KBM-7 (cell line): ENCODE data around the gene CHRD.
A peak's percentile ranks its signal among the peaks of the same experiment; 100 is the strongest.

ENCODE experiments used
- DNase-seq: peaks from one replicate; pipeline ENCODE4 v3.0.0-alpha.2; 2015
- in situ Hi-C: fragments of 300-500 bp; cut with MboI; formaldehyde crosslinking; loops from 2 replicates; pipeline ENCODE4 v1.14.3; 2020; ENCODE audit warnings: low sequenced_read_pairs, low pct_unique_long_range_greater_than_20kb, mixed read lengths

The CHRD gene

DNA sequence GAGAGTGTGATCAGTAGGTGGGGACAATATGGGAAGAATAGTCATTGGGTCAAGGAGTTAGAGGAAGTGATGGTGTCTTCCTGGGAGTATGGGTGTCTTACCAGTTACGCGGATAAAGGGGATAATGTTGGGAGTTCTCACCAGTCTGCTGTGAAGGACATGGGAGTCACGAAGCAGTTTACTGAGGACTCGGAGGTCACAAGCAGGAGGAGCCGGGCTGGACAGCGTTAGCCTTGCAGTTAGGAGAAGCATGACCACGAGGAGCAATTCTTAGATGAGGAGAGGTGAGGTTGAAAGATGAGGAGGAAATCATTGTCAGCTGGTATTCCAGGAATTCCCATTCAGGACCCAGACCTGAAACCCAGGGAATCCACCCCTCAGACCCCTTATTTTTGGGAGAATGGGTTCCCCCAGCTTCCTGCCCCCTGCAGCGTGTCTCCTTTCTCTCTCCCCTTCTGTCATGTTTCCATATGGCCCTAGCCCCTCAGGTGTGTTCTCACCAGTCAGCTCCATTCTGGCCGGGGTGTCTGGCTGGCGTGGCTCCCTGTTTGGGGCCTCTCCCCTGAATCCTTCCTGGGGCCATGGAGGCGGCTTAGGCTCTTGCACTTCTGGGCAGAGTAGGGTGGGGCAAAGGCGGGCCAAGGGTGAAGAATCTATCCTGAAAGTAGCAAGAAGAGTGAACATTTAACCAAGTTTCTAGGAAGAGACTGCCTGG is 4.0 kb upstream of the CHRD start:
- in situ Hi-C loops = loop anchor here (25.0 kb wide), 1 partner anchor 161 kb away; no protein-coding TSS in a partner anchor
- DNase-seq = no peak

DNA sequence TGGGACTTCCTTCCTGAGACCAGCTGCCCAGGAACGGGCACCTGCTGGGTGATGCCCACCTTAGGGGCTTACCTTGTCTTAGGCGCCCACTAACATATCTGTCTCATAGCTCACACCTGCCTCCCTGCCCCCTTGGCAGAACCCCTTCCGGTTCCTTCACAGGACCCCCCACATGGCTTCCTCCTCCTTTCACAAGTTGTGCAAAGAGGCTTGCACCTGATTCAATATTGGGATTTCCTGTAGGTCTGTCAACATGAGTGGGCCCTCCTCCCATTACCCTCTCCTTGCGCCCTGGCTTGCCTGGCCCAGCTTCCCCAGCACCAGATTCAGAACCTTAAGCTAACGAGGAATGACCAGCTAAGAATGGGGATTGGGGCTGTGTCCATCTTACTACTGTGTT is 2.5 kb upstream of the CHRD start:
- no peak for DNase-seq
- in situ Hi-C loops = loop anchor here (25.0 kb wide), 1 partner anchor 160 kb away; no protein-coding TSS in a partner anchor

GRCh38 chr3:184377882-184378445 is 1.9 kb upstream of the CHRD start, which contains the start of gene THPO:
Gene THPO (minus strand): TSS chr3:184378207. CDS start chr3:184376259, 1,948 bp downstream.
- in situ Hi-C loops = loop anchor here (25.0 kb wide), 1 partner anchor 159 kb away; no protein-coding TSS in a partner anchor
- DNase-seq = no peak

- in situ Hi-C loops = loop anchor here (25.0 kb wide), 1 partner anchor 158 kb away; no protein-coding TSS in a partner anchor
- DNase-seq = no peak
Measured at GRCh38 chr3:184378651-184379357, 1.1 kb upstream of the CHRD start.

- in situ Hi-C loops = loop anchor here (25.0 kb wide), 1 partner anchor 157 kb away; no protein-coding TSS in a partner anchor
Measured at GRCh38 chr3:184380185-184380626, 352 bp downstream of the CHRD start.

DNA sequence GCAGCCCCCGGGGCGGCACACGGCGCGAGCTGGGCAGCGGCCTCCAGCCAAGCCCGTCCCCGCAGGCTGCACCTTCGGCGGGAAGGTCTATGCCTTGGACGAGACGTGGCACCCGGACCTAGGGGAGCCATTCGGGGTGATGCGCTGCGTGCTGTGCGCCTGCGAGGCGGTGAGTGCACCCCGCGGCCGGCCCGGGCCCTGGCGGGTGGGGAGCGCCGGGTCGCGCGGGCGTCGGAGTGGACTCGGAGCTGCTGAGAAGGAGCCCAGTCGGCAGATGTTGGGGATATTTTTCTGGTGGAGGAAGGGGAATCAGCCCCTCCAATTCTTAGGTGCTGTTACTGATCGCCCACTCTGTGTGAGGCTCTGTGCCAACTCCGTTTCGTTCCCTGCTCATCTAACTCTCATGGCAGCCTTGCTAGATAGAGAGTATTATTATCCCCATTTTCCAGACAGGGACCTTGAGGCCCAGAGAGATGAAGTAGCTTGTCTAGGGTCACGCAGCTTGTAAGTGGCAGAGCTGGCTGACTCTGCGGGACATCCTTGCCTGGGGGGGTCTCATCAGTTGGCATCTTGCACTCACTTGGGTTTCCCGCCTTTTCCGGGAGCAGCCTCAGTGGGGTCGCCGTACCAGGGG is 890 bp downstream of the CHRD start:
- DNase-seq = no peak
- in situ Hi-C loops = loop anchor here (25.0 kb wide), 1 partner anchor 157 kb away; no protein-coding TSS in a partner anchor

More at GRCh38 chr3:184380185-184380626, 352 bp downstream of the CHRD start:
- no peak for DNase-seq

DNA sequence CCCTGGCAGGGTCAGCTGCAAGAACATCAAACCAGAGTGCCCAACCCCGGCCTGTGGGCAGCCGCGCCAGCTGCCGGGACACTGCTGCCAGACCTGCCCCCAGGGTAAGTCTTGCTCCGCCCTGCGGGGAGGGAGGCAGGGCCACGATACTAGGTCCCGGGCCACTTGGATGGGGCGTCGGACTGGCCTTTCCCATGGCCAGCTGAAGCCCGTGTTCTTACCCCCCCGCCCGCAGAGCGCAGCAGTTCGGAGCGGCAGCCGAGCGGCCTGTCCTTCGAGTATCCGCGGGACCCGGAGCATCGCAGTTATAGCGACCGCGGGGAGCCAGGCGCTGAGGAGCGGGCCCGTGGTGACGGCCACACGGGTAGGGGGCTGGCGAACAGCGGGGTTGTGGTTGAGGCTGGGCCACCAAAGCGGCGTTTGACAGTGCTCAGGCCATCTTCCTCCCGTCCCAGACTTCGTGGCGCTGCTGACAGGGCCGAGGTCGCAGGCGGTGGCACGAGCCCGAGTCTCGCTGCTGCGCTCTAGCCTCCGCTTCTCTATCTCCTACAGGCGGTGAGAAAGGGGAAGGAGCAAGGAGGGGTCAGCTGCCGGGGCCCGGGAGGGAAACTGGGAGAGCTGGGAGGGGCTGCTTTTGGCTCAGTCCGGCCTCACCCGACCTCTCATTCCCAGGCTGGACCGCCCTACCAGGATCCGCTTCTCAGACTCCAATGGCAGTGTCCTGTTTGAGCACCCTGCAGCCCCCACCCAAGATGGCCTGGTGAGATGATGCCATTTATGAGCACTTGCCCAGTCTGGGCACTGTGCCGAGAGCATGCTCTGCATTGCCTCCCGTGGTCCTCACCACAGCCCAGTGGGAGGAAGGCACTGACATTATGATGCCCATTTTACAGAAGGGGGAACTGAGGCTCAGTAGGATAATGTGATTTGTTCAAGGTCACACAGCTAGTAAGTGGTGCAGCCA is 1.7 kb downstream of the CHRD start:
- peak; percentile 51 for DNase-seq
- in situ Hi-C loops = loop anchor here (25.0 kb wide), 1 partner anchor 156 kb away; no protein-coding TSS in a partner anchor

GRCh38 chr3:184382326-184383032 is 2.6 kb downstream of the CHRD start:
- no peak for DNase-seq
- in situ Hi-C loops = loop anchor here (25.0 kb wide), 1 partner anchor 155 kb away; no protein-coding TSS in a partner anchor

DNA sequence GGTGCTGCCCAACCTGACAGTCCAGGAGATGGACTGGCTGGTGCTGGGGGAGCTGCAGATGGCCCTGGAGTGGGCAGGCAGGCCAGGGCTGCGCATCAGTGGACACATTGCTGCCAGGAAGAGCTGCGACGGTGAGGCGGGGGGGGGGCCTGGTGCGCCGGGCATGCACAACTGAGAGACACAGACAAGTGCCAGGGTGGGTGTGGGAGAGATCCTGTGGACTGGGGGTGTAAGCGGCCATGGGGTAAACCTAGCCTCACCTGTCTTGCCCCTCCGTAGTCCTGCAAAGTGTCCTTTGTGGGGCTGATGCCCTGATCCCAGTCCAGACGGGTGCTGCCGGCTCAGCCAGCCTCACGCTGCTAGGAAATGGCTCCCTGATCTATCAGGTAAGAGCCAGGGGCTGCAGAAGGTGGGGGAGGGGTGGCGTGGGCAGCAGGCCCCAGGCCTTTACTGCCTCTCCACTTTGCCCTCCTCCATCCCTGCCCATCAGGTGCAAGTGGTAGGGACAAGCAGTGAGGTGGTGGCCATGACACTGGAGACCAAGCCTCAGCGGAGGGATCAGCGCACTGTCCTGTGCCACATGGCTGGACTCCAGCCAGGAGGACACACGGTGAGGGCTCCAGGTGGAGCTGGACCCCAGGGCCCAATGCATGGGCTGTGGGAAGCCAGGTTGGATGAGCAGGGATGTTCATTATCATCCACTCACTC is 3.3 kb downstream of the CHRD start:
- in situ Hi-C loops = loop anchor here (25.0 kb wide), 1 partner anchor 154 kb away; no protein-coding TSS in a partner anchor
- no peak for DNase-seq

- in situ Hi-C loops = loop anchor here (25.0 kb wide), 1 partner anchor 153 kb away; no protein-coding TSS in a partner anchor
- DNase-seq = no peak
Measured at GRCh38 chr3:184384342-184384741, 4.5 kb downstream of the CHRD start.

GRCh38 chr3:184384856-184385422 is 5.1 kb downstream of the CHRD start:
- DNase-seq = no peak
- in situ Hi-C loops = loop anchor here (25.0 kb wide), 1 partner anchor 152 kb away; no protein-coding TSS in a partner anchor

- in situ Hi-C loops = loop anchor here (25.0 kb wide), 1 partner anchor 151 kb away; no protein-coding TSS in a partner anchor
Measured at GRCh38 chr3:184386047-184386806, 6.4 kb downstream of the CHRD start.

DNA sequence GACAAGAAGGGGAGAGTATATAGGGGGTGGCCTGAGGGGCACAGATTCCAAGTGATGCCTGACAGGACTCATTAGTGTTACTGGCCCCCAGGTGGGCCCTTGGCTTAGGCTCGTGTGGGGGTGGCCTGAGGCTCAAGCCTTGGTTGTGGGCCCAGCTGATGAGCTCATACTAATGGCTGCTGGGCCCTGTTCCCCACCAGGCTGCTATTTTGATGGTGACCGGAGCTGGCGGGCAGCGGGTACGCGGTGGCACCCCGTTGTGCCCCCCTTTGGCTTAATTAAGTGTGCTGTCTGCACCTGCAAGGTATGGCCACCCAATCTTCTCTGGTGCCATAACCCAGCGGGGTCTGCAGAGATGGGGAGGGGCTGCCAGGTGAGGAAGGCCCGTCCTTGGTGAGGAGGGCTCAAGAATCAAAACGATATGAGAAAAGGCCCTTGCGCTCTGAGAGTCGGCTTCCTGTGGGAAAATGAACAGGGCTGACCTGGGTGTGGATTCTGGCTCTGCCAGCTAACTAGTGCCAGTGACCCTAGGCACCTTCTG is 7.4 kb downstream of the CHRD start:
- DNase-seq = no peak
- in situ Hi-C loops = loop anchor here (25.0 kb wide), 1 partner anchor 150 kb away; no protein-coding TSS in a partner anchor

More at GRCh38 chr3:184386047-184386806, 6.4 kb downstream of the CHRD start:
- DNase-seq = no peak

GRCh38 chr3:184388164-184388935 is 8.5 kb downstream of the CHRD start:
- no peak for DNase-seq
- in situ Hi-C loops = loop anchor here (25.0 kb wide), 1 partner anchor 149 kb away; no protein-coding TSS in a partner anchor

DNA sequence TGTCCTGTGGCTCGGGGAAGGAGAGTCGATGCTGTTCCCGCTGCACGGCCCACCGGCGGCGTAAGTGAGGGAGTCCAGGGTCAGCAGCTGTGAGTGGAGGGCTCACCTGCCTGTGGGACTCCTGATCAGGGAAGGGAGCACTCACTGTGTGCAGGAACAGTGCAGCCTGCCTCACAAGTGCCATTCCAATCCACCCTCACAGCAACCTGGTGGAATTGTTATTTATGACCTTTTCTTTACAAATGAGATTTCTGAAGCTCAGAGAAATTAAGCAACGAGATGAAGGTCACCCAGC is 9.0 kb downstream of the CHRD start:
- no peak for DNase-seq
- in situ Hi-C loops = loop anchor here (25.0 kb wide), 1 partner anchor 148 kb away; no protein-coding TSS in a partner anchor
